ENCODE measurements around the gene GALNS. TPM values are rescaled to one million over a fixed set of nuclear protein-coding genes. Genes with fewer than 3 reads are reported as not detected.

The GALNS gene
- total and polyA plus RNA-seq, 2 of the 8 experiments (the other 6 are each of a cell fraction or from before 2014, with no cell fraction given): 8.9 to 17.8 TPM

- Histone ChIP-seq H3K9ac (replicated peaks in 1 of 4; ENCODE audit: extremely low read depth in 1 of 4, low read depth in 3 of 4, low read length in 3 of 4) (no peak overlapping the region), H3K27ac (ENCODE audit: low read depth, low read length) (no peak overlapping the region), H3K9me3 (ENCODE audit: insufficient read depth in 2 of 2, low read depth in 1 of 2, low read length in 1 of 2) (no peaks in the 10 kb centered on the region), H3K14ac (ENCODE audit: insufficient read length) (no peak overlapping the region), H3K36me3 (ENCODE audit: control insufficient read depth in 2 of 4, insufficient read depth in 4 of 4, low read length in 3 of 4) (peaks cover 3 to 8% (median 6%) of the 10 kb centered on the region in 4 experiments; a peak in 6 of 8 replicates), H2BK15ac (ENCODE audit: low read length) (no peak overlapping the region), H3K4ac (replicated peaks; ENCODE audit: insufficient read length, low read depth, low read length) (no peak overlapping the region), H2AK5ac (ENCODE audit: low read depth, low read length) (peak overlapping the region; percentile 86; the same call in 1 of the 2 replicates), H4K8ac (ENCODE audit: extremely low read depth, insufficient read depth, low read length) (no peak overlapping the region), H2BK12ac (ENCODE audit: low read depth, low read length) (no peak overlapping the region), H4K5ac (ENCODE audit: insufficient read length, low read depth, low read length) (no peak overlapping the region), H3K18ac (ENCODE audit: extremely low read depth, low read length) (no peak overlapping the region), H4K91ac (replicated peaks; ENCODE audit: insufficient read length, low read length) (no peak overlapping the region), H2BK5ac (ENCODE audit: low read depth, low read length) (no peak overlapping the region), H3K4me2 (ENCODE audit: insufficient read depth in 1 of 2, low read depth in 2 of 2, low read length in 2 of 2) (no peak overlapping the region), H4K20me1 (replicated peaks in 1 of 2; ENCODE audit: control insufficient read depth in 1 of 2, insufficient read depth in 2 of 2, low read length in 2 of 2) (peaks cover 2 to 7% of the 10 kb centered on the region in 2 experiments), H3K79me1 (ENCODE audit: low read depth, low read length) (peaks cover 9% of the 10 kb centered on the region), H3K4me3 (ENCODE audit: extremely low read depth in 1 of 4, insufficient read depth in 2 of 4, low read depth in 3 of 4, low read length in 4 of 4) (no peak overlapping the region), H2BK120ac (replicated peaks; ENCODE audit: low read depth, low read length) (no peak overlapping the region), H3K23me2 (ENCODE audit: low read depth, low read length) (peaks cover 11% of the 10 kb centered on the region; the same call in 1 of the 2 replicates), H3K27me3 (replicated peaks in 1 of 4; ENCODE audit: control insufficient read depth in 3 of 4, extremely low read depth in 1 of 4, insufficient read depth in 3 of 4, low read length in 3 of 4) (no peaks in the 10 kb centered on the region), H3K79me2 (ENCODE audit: control insufficient read depth in 1 of 2, insufficient read depth in 2 of 2, low read length in 2 of 2) (peaks cover 0 to 13% of the 10 kb centered on the region in 2 experiments; a peak in 2 of 4 replicates), H3K56ac (replicated peaks; ENCODE audit: insufficient read length, low read depth, low read length) (no peak overlapping the region), H3K4me1 (replicated peaks in 1 of 4; ENCODE audit: control insufficient read depth in 3 of 4, insufficient read depth in 4 of 4, low read length in 3 of 4) (peaks cover 0 to 12% (median 8%) of the 10 kb centered on the region in 4 experiments; a peak in 5 of 7 replicates), H3K23ac (ENCODE audit: insufficient read length) (no peak overlapping the region), H2BK20ac (ENCODE audit: low read length) (no peak overlapping the region), H2AFZ (ENCODE audit: low read length) (no peak overlapping the region)
- POLR2A ChIA-PET (ENCODE audit: partially characterized antibody): interaction anchor here (1.1 to 5.3 kb wide), 5 partner anchors 10 to 40 kb away, joined by 3 to 66 read pairs (median 7); partner anchors contain the start of genes APRT and PIEZO1
- CTCF ChIA-PET (ENCODE audit: partially characterized antibody): interaction anchor here (0.8 to 2.7 kb wide), 11 partner anchors 10 to 906 kb away, joined by 3 to 16 read pairs (median 5); no protein-coding TSS in a partner anchor
- DNase-seq (ENCODE audit: low read depth in 1 of 2, low spot score in 2 of 2) (no peak), FAIRE-seq (no peak)
- WGBS, 2 experiments (ENCODE audit: extremely low coverage in 1 of 2, insufficient coverage in 1 of 2, insufficient read length in 1 of 2, insufficient replicate concordance in 2 of 2, low coverage in 1 of 2, low lambda C conversion rate in 2 of 2, missing lambda C conversion rate in 1 of 2): 93% methylated on average over 6 of the region's 6 CpGs; no CpG with 5 or more reads in 1 of the 2 experiments
- TF ChIP-seq EZH2 (IDR thresholded peaks at IDR 0.05; ENCODE audit: low read depth, low read length, severe bottlenecking) (no peak), SIX5 (IDR thresholded peaks at IDR 0.05; ENCODE audit: low read depth, low read length) (no peak), CREB1 (IDR thresholded peaks at IDR 0.05) (no peak), CHD1 (IDR thresholded peaks at IDR 0.05; ENCODE audit: low read depth, low read length) (no peak), RNF2 (IDR thresholded peaks at IDR 0.05; ENCODE audit: borderline replicate concordance, low read depth, low read length, missing control alignments, poor library complexity, severe bottlenecking) (no peak), SIRT6 (IDR thresholded peaks at IDR 0.05; ENCODE audit: low read length) (no peak), PHF8 (conservative IDR thresholded peaks at IDR 0.05; ENCODE audit: low read depth, low read length) (no peak), TAF1 (IDR thresholded peaks at IDR 0.05; ENCODE audit: low read depth, low read length) (no peak), RAD21 (IDR thresholded peaks at IDR 0.05 in 1 of 2, conservative IDR thresholded peaks at IDR 0.05 in 1 of 2; ENCODE audit: low read depth in 2 of 2, low read length in 2 of 2) (no peak), JUND (IDR thresholded peaks at IDR 0.05; ENCODE audit: low read length) (no peak), SUZ12 (IDR thresholded peaks at IDR 0.05; ENCODE audit: low read length) (no peak), KDM1A (IDR thresholded peaks at IDR 0.05; ENCODE audit: borderline replicate concordance, low read length) (no peak), E2F6 (IDR thresholded peaks at IDR 0.05) (no peak), POLR2AphosphoS5 (IDR thresholded peaks at IDR 0.05; ENCODE audit: low read depth, low read length) (no peak)
These were observed 56.5 kb downstream of the GALNS start for GRCh38 chr16:88800277-88800592.
